HG03378 (cell line): ENCODE results near the gene TNFSF10.
"Not testable (repeated sequence)": the region's sequence is repeated elsewhere in the genome, so short reads cannot be mapped to it uniquely, and the experiment has no call there.

Source experiments
- ATAC-seq: cut with Tn5 transposase; IDR thresholded peaks from one replicate; pipeline ENCODE4 v1.9.1; 2021; ENCODE audit warnings: mild to moderate bottlenecking, moderate library complexity; ENCODE audit not compliant: unreplicated experiment

TNFSF10 gene

DNA sequence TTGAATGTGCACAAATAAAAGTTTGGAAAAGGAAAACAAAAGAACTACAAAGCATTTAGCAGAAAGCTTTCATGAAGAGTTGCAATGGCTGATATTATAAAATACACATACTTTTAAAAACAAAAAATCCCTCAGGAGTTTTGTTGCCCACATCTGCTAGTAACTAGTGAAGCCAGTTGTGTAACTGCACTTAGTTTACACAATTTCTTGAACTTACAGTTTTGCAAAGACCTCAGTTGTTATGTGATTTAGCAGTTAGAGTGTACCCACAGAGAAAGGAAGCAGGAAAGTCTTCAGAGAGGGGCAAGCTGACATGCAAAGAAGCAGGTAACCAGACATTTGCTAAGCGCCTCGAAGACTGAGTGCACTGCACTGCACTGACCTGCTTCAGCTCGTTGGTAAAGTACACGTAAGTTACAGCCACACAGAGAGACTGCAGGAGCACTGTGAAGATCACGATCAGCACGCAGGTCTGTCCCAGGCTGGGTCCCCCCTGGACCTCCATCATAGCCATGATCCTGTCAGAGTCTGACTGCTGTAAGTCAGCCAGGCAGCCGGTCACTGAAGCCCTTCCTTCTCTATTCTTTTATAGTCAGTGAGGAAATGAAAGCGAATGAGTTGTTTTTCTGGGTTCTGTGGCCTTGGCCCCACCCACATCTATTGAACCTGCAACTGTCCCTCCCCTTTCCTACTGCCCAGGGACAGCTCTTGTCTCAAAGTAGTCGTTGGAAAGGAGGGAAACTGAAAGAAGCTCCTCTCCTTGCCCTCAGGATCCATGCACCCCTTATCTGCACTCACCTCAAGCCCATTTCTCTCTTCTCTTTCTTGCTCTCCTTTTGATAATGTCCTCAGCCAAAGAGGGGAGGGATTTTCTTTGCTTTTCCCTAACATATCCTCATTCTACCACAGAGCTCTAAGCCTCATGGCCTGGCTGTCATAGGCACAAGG, at the start of gene TNFSF10:
Gene TNFSF10 (minus strand): TSS at position 560 of the 948 bp plus-strand sequence. CDS start 46 bp downstream, at position 514.
- peak; percentile 91 for ATAC-seq

DNA sequence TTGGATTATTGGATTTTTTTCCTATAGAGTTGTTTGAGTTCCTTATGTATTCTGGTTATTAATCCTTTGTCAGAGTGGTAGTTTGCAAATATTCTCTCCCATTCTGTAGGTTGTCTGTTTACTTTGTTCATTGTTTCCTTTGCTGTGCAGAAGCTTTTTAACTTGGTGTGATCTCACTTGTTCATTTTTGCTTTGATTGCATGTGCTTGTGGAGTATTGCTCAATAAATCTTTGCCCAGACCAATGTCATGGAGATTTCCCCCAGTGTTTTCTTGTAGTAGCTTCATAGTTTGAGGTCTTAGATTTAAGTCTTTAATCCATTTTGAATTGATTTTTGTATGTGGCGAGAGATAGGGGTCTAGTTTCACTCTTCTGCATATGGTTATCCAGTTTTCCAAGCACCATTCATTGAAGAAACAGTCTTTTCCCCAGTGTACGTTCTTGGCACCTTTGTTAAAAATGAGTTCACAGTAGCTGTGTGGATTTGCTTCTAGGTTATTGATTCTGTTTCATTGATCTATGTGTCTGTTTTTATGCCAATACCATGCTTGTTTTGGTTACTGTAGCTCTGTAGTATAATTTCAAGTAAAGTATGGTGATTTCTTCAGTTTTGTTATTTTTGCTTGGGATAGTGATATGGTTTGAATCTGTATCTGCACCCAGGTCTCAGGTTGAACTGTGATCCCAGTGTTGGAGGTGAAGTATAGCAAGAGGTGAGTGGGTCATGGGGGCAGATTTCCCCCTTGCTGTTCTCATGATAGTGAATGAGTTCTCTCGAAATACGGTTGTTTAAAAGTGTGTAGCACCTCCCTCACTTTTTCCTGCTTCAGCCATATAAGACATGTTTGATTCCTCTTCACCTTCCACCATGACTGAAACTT, 46.1 kb upstream of the TNFSF10 start:
- ATAC-seq = no peak

DNA sequence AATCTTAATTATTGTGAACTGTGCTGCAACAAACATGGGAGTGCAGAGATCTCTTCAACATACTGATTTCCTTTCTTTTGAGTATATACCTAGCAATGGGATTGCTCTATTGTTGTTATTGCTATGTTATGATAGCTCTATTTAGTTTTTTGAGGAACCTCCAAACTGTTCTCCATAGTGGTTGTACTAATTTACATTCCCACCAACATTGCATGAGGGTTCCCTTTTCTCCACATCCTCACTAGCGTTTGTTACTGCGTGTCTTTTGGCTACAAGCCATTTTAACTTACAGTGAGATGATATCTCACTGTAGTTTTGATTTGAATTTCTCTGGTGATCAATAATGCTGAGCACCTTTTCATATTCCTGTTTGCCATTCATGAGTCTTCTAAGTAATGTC, 45.5 kb upstream of the TNFSF10 start:
- no peak for ATAC-seq

DNA sequence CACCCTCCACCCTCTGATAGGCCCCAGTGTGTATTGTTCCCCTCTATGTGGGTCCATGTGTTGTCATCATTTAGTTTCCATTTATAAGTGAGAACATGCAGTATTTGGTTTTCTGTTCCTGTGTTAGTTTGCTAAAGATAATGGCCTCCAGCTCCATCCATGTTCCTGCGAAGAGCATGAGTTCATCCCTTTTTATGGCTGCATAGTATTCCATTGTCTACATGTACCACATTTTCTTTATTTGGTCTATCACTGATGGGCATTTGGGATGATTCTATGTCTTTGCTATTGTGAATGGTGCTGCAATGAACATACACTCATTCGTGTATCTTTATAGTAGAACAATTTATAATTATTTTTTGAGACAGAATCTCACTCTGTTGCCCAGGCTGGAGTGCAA, 43.6 kb upstream of the TNFSF10 start:
- not testable (repeated sequence) for ATAC-seq

DNA sequence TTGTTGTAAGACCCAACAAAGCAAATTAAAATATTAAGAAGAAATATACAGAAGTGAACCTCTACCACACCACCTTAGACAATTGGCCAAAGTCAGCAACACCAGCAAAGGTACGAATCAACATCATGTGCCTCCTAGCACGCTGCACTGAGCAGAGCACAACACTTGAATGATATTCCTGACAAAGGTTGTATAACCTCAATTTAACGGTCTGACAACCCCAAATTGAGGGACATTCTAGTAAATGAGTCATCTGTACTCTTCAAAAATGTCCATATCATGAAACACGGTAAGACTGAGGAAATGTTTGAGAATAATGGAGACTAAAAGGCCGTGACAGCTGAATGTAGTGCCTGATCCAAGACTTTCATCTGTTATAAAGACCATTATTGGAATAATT, 41.3 kb upstream of the TNFSF10 start:
- no peak for ATAC-seq

DNA sequence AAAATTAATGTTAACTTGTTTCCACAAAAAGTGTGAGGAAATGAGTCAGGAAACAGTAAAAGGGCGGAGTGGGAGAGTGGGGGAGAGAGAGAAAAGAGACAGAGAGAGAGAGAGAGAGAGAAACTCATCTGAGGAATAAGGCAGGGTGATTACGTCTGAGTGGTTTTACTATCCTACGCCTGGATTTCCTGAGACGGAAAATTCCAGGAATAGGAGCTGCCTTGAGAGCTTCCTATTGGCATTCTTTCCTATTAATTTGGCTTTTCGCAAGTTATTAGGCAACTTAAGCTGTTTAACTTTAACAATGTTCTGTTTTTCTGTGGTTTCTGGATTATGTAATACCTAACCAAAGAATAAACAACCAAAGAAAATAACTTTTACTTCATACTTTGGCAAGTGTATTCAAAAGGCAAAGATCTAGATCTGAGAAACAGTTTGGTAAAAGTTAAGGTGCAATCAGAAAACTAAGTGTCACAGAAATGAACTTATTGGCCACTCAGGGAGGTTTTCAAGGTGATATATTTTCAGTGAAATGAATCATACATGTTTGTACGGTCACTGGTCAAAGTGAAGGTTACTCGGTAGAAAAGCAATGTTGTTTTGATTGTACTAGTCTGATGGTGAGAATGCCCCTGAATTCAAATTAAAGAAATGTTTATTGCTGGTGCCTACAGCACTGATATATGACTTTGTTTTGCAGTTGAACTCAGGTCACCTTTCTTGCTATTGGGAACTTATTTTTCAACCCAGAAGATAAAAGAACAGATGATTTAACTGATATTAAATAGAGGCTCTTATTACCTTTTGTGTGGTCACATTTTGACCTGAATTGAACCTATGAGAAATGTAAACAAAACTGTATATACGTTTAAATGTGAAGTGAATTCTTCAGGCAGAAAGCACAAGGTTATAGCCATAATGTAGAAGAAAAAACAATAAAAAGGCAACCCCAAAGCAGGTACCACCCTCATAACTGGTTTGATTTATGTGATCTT, 39.9 kb upstream of the TNFSF10 start:
- peak; percentile 69 for ATAC-seq

DNA sequence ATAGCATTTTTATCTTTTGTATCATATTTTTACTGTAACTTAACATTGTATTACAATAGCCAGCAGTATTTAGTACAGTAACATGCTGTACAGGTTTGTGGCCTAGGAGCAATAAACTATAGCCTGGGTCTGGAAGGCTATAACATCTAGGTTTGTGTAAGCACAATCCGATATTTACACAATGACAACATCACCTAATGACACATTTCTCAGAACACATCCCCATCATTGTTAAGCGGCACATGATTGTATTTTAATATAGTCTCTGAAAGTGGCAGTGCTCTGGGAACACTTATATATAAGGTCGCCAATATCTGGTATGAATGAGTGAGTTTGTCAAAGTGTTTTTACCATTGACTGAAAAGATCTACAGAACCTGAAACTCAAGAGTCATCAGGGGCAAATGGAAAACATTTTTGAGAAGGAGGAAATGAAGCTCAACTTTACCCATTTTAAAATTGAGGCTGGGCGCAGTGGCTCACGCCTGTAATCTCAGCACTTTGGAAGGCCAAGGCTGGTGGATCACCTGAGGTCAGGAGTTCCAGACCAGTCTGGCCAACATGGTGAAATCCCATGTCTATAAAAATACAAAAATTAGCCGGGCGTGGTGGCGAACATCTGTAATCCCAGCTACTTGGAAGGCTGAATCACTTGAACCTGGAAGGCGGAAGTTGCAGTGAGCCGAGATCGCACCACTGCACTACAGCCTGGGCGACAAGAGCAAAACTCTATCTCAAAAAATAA, 38.8 kb upstream of the TNFSF10 start:
- ATAC-seq = no peak

DNA sequence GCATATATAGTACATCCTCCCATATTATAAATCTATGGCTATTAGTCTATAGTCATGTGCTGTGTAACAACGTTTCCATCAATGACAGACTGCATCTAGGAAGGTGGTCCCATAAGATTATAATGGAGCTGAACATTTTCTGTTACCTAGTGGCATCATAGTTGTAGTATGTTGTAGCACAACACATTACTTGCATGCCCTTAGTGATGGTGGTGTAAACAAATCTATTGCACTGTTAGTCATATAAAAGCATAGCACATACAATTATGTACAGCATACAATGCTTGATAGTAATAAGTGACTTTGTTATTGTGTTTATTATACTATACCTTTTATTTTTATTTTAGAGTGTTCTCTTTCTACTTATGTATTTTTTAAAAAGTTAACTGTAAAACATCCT, 37.4 kb upstream of the TNFSF10 start:
- no peak for ATAC-seq

DNA sequence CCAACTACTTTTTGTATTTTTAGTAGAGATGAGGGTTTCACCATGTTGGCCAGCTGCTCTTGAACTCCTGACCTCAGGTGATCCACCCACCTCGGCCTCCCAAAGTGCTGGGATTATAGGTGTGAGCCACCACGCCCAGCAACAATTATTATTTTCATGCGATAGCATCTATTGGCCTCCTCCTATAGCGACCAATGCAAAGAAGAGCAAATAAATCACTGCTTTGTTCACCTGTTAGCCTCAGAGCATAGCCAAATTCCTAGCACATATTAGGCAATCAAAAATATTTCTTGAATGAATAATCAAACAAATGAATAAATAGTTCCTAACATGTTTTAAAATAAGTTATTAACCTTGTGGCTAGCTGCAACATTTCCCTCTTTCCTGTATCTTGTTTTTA, 36.8 kb upstream of the TNFSF10 start:
- no peak for ATAC-seq

DNA sequence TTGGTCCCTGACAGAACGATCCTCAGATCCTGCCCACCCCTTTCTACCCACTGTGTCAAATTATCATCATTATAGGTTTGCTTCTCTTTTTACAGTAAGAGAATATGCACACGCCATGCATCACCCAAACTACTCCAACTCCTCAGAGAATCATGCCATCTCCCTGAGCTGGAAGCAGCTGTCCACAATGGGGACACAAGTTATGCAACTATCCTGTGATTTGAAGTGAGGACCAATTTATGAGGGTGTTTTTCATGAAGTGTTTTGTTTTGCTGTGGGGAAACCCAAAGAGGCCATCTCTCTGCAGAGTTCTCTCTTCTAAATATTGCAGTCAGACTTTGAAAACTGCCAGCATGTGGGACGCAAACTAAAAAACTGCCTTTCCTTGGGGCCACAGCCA, 35.8 kb upstream of the TNFSF10 start:
- ATAC-seq = no peak

DNA sequence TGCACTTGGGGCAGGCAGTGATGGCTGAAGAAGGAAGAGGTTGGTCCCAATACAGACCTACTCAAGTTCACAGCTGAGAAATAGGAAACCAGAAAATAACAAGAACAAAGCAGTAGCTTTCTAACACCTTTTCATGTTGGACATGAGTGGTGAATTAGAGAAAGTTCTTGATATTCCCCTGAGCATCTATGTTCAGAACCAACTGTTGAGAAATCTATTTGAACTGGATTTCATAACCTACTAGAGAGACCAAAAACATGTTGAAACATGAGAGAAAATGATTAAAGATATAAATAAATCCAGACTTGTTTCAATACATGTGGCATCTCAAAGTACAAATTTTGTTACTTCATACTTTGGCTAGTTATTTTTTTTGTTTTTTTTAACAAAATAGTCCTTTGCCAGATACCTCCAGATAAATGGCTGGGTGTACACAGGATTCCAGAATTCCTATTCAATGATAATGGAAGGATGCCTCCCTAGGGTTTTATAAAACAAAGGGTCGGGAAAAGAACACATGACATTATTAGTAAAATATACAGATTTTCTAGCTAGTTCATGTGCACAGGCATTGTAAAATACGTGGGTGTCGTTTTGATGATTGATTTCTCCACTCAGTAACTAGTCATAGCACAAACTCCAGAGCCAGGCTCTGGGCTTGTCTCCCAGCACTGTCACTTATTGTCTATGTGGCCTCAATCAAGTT, 34.4 kb upstream of the TNFSF10 start:
- ATAC-seq = no peak

DNA sequence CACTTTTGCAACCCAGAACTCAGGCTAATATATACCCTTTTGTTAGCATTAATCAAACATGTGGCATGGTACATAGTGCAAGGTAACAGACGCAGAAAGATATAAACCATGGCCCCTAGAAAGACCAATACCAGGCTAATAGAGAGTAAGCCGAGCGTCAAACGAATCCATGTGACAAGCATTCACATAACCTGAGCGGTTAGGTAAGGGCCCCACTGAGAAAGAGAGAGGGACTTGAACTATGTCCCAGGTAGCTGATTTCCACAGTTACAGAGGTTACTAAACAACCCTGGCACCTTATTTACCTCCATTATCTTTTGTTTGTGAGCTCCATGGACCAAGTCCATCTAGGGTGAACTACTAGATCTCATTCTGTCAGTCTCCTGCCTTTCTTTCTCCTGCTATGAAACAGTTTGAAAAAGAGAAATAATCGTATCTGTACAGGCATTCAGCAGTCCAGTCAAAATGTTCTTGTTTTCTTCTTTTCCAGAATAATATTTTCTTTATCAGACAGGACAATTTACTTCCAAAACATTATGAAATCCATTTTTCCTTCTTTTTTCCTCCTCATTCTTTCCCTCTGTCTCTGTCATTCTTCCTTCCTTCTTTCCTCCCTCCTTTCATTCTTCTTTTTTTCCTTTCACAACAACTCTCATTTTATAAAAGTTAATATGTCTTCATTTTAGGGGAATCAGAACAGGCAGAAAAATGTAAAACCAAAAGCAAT, 30.5 kb upstream of the TNFSF10 start:
- ATAC-seq = no peak

DNA sequence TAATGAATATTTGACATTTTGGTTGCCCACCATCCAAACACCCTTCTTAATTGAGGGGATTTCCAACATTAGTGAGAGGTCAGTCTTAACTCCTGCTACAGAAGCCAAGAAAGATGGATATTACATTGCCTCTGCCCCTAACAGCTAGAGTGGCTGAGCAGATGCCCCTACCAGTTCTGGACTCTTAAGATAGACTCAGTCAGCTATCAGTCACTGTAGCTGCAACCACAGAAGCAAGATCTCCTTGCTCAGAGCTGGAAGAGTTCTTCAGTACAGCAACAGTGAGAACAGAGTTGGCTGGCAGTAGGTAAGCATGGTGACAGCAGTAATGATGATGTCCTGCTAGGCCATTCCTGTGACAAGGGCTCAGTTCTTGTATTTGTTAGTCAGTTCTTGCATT, 29.4 kb upstream of the TNFSF10 start:
- no peak for ATAC-seq

DNA sequence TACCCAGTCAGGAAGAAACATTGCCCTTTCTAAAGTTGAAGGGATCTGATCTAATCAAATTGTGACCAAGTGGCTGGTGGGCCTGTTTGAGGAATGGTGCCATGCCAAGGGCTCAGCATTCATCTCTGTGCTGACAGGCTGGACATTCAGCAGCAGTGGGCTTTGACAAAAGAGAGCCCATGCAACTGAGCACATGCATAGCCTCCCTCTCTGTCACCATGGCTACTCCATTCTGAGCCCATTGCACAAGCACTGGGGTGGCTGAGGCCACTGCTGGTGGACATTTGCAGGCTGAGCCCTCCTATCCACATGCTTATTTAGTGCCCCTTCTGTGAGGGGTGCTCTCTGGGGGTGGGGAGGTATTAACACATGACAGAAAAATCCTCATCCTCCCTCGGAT, 28.6 kb upstream of the TNFSF10 start:
- no peak for ATAC-seq

DNA sequence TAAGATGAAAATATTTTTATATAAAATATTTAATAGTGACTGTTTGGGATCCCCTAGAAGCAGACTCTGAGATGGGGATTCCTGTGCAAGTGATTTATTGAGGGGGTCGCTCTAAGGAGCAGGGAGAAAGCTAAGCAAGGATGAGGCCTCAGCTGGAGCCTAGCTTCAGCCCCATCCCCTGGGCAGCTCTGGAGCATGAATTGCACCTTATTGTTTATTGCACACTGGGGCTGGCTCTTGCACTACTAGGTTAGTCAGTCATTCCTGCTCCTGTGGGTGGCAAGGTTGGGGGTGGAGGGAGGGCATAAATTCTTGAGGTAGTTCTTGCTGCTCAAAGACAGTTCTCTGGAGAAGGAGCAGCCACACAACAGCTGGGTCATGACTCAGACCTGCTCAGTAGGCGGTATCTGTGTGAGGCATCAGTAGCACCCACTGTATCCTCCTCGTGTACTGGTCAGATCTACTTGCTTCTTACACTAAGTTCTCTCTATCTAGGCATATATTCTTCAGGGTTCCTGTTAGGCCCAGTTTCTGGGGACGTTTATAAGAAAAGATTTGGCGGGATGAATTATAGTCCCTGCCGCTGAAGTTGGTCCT, 27.2 kb upstream of the TNFSF10 start:
- peak; percentile 72 for ATAC-seq

DNA sequence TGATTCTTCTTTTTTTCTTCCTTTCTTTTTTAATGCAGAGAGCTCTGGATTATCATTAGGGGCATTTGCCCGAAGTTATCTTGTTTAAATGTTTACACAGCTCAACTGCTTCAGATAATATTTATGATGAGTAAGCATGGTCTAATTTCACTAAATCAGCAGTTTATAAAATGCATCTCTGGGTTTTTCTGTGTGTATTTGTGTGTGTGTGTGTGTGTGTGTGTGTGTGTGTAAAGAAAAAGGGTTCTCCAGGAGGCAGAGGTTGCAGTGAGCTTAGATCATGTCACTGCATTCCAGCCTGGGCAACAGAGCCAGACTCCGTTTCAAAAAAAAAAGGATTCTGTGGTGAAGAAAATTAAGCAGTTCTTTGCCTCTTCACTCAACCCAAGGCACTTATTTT, 25.9 kb upstream of the TNFSF10 start:
- ATAC-seq = no peak

DNA sequence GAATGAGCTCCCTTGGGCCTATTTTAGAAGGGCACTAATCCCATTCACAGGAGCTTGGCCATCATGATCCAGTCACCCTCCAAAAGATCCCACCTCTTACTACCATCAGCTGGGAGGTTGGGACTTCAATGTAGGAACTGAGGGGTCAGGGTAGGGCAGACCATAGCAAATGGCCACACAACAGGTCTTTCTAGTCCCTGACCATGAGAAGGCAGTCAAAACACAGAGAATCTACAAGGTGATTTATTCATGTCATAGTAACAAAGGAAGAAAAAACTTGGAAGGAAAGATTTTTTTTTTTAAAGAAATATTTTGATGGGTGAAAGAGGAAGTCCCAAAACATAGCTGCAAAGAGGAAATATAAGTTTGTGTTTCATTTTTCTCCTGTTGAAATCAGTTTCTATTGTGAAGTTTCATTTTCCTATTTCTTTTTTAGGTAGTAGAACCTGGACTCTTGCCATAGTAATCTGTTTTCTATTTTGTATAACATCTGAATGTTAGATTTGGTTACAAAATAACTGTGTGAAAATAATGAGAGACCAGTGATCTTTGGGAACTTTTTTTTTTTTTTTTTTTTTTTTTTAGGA, 23.5 kb upstream of the TNFSF10 start:
- no peak for ATAC-seq

DNA sequence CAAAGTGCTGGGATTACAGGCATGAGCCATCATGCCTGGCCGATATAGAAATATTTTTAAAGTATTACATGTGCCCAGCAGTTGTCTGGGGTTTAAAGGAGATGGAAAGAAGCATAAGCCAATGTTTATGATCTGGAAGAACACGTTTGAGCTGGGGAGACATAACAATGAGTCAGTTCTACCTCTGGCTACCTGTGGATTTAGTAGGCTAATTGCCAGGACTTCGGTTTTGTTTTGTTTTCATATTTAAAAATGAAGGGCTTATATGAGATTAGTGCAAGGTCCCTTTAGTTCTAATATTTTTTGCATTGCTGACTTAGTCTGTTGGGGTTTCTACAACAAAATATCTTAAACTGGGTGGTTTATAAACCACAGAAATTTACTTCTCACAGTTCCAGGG, 22.9 kb upstream of the TNFSF10 start:
- ATAC-seq = no peak
